ENCODE results near the gene RSAD2. TPM values are rescaled to one million over a fixed set of nuclear protein-coding genes. Genes with fewer than 3 reads are reported as not detected.

RSAD2 gene
- total RNA-seq, 1 donor from 2014 or later = 0.53 TPM

DNA sequence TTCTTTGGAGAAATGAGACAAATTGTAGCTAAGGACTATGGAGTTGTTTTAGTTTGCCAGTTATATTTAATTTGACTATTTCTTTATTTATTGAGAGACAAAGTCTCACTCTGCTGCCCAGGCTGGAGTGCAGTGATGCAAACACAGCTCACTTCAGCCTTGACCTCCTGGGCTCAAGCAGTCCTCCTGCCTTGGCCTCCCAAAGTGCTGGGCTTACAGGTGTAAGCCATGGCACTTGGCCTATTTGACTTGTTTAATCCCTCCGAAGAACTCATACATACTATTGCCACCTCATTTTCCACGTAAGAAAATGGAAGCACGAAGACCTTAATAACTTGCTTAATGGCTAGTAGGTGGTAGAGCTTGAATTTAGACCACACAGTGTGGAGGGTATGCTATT lies 38.6 kb downstream of the RSAD2 start:
- no peak for DNase-seq (ENCODE audit: low read depth)
- TF ChIP-seq, protein P1, sequence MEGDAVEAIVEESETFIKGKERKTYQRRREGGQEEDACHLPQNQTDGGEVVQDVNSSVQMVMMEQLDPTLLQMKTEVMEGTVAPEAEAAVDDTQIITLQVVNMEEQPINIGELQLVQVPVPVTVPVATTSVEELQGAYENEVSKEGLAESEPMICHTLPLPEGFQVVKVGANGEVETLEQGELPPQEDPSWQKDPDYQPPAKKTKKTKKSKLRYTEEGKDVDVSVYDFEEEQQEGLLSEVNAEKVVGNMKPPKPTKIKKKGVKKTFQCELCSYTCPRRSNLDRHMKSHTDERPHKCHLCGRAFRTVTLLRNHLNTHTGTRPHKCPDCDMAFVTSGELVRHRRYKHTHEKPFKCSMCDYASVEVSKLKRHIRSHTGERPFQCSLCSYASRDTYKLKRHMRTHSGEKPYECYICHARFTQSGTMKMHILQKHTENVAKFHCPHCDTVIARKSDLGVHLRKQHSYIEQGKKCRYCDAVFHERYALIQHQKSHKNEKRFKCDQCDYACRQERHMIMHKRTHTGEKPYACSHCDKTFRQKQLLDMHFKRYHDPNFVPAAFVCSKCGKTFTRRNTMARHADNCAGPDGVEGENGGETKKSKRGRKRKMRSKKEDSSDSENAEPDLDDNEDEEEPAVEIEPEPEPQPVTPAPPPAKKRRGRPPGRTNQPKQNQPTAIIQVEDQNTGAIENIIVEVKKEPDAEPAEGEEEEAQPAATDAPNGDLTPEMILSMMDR (IDR thresholded peaks at IDR 0.05; ENCODE audit: insufficient read depth, low read length, severe bottlenecking) = no peak
- Histone ChIP-seq H3K4me3 (ENCODE audit: low read depth, low read length) (no peak overlapping the region), H3K36me3 (ENCODE audit: control insufficient read depth, insufficient read depth, low read length) (no peaks in the 10 kb centered on the region), H3K27me3 (ENCODE audit: control insufficient read depth, insufficient read depth, low read length) (peaks cover 1% of the 10 kb centered on the region)
- no peak for FAIRE-seq

GRCh38 chr2:6916736-6917070 lies 39.1 kb downstream of the RSAD2 start:
- Histone ChIP-seq H3K36me3 (ENCODE audit: control insufficient read depth, insufficient read depth, low read length) (no peaks in the 10 kb centered on the region), H3K27me3 (ENCODE audit: control insufficient read depth, insufficient read depth, low read length) (peaks cover 1% of the 10 kb centered on the region), H3K4me3 (ENCODE audit: low read depth, low read length) (no peak overlapping the region)
- DNase-seq (ENCODE audit: low read depth) (no peak), FAIRE-seq (no peak)
- TF ChIP-seq, protein P1 (IDR thresholded peaks at IDR 0.05; ENCODE audit: insufficient read depth, low read length, severe bottlenecking) = no peak

DNA sequence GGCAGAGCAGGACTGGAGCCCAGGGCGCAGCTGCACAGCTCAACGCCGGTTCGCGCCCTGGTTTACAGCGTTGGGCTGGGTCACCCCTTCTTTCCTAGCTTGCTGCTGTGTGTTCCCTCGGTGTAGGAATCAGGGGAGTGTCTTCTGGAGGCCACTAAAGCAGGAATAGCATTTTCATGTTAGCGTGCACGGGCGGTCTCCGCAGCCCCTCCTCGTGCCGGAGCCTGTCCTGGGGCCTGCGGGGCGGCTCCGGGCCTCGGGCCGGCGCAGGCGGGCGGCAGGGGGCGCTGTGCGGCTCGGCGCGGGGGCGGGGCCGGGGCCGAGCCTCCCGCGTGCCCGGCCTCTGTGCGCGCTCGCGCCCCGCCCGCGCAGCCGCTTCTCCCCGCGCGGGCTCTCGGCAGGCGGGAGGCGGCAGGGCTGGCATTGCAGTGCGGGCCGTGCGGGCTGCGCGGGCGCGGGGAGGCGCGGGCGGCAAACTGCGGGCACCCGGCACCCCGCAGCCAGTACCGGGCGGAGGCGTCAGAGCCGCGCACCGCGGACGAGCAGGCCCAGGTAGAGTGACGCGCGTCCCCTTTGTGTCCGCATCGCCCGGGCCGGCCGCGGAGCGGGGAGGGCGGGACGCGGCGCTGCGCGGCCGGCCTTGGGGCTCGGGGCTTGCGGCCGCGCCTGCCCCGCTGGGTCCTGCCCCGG lies 39.6 kb downstream of the RSAD2 start, which contains the start of gene RNF144A:
Gene RNF144A (plus strand): TSS at position 342 of the 690 bp plus-strand sequence. CDS start 79,515 bp downstream, outside the sequence.
- TF ChIP-seq, protein P1 (IDR thresholded peaks at IDR 0.05; ENCODE audit: insufficient read depth, low read length, severe bottlenecking) = peak; percentile 23
- DNase-seq (ENCODE audit: low read depth) (peak; percentile 2), FAIRE-seq (no peak)
- no peaks in the 10 kb centered on the region for H3K36me3 ChIP-seq (ENCODE audit: control insufficient read depth, insufficient read depth, low read length)
- H3K4me3 ChIP-seq (ENCODE audit: low read depth, low read length) = peak within 1 kb of the TSS; percentile 22
- peaks cover 1% of the 10 kb centered on the region for H3K27me3 ChIP-seq (ENCODE audit: control insufficient read depth, insufficient read depth, low read length)

GRCh38 chr2:6917761-6918421 lies 40.3 kb downstream of the RSAD2 start:
- H3K36me3 ChIP-seq (ENCODE audit: control insufficient read depth, insufficient read depth, low read length) = no peaks in the 10 kb centered on the region
- TF ChIP-seq, protein P1 (IDR thresholded peaks at IDR 0.05; ENCODE audit: insufficient read depth, low read length, severe bottlenecking) = no peak
- peaks cover 1% of the 10 kb centered on the region for H3K27me3 ChIP-seq (ENCODE audit: control insufficient read depth, insufficient read depth, low read length)
- FAIRE-seq = no peak
- no peak for DNase-seq (ENCODE audit: low read depth)
- H3K4me3 ChIP-seq (ENCODE audit: low read depth, low read length) = peak overlapping the region; percentile 22

DNA sequence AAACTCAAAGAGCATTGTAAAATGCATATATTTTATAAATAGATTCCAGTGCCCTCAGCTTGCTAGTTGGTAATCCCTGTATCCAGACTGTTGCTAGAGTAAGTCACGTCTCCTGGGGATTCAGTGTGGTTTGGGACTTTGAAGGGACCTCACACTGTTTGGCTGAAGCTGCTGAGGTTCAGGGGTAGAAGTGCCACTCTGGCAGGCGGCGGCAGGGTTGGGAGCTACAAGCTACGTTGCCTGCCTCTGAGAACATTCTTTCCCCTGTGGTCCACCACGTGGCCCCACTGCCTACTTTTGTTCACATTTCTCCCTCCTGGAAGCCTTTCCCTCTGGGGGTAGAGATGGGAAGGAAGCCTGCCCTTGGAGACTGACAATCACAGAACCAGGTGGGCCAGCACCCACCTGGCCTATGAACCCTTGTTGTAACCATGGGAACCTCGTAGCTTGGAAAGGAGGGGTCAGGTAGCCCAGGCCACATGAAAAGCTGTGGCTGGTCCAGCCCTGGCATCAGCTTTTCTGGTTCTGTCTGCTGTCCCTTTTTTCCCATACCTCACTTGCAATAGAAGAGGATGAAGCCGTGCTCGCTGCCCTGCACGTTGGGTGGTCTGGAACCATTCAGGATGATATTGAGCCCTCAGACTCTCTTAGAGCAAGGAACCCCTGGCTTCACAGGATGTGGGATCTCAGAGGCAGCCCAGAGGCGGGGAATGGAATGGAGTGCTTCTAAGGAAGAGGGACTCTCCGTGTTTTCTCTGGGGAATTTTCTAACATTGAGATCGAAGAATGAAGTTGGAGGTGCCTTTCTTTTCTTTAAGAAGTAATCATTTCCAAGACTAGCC lies 42.5 kb downstream of the RSAD2 start:
- Histone ChIP-seq H3K27me3 (ENCODE audit: control insufficient read depth, insufficient read depth, low read length) (peaks cover 1% of the 10 kb centered on the region), H3K36me3 (ENCODE audit: control insufficient read depth, insufficient read depth, low read length) (no peaks in the 10 kb centered on the region), H3K4me3 (ENCODE audit: low read depth, low read length) (no peak overlapping the region)
- FAIRE-seq = no peak
- TF ChIP-seq, protein P1 (IDR thresholded peaks at IDR 0.05; ENCODE audit: insufficient read depth, low read length, severe bottlenecking) = no peak
- DNase-seq (ENCODE audit: low read depth) = no peak

Measured in bronchial epithelial cell (primary cell).